NCI-H2107 (cell line): Measurements from ENCODE around the gene PCDHGA5.
"Not testable (repeated sequence)": the region's sequence is repeated elsewhere in the genome, so short reads cannot be mapped to it uniquely, and the experiment has no call there.

Experiments
- DNase-seq: peaks from one replicate; lab custom pipeline; 2025; lab: John Stamatoyannopoulos, UW

PCDHGA5 gene

GRCh38 chr5:141363952-141364660 is at the start of gene PCDHGA5:
Gene PCDHGA5 (plus strand): TSS chr5:141364162. CDS start chr5:141364331, 169 bp downstream.
- DNase-seq: no peak

DNA sequence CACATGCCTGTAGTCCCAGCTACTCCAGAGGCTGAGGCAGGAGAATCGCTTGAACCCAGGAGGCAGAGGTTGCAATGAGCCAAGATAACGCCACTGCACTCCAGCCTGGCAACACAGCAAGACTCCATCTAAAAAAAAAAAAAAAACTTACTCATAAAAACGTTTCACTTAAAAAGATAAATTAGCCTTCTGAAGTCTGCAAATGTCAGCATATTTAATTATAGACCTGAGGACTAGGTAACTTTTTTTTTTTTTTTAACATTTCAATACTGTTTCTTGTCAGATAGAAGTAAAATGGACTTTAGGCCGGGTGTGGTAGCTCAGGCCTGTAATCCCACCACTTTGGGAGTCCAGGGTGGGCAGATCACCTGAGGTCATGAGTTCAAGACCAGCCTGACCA is 47.0 kb upstream of the PCDHGA5 start:
- not testable (repeated sequence) for DNase-seq

DNA sequence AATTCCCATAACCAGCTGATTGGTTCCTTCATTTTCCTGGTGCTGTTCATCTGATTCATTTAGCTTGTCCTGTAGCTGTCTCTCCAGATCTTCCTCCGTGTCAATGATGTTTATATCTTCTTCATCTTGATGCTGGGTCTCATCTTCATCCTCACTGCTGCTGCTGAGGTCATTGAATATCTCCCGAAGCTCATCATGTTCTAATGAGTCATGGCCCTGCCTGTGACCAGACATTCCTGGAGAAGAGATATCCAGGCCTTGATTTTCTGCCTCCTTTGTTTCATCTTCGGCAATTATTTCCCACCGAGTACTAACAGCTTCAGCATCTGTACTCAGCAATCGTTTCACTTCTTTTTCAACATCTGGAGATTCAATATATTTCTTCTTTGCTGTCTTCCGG is 44.8 kb upstream of the PCDHGA5 start:
- DNase-seq: no peak

- DNase-seq: no peak
Measured at GRCh38 chr5:141319699-141320098, 44.3 kb upstream of the PCDHGA5 start.

GRCh38 chr5:141320225-141321169 is 43.5 kb upstream of the PCDHGA5 start, which contains the start of gene TAF7:
Gene TAF7 (minus strand): TSS chr5:141320784. CDS start chr5:141320044, 740 bp downstream.
- DNase-seq: peak; percentile 57

- DNase-seq: no peak
Measured at GRCh38 chr5:141322261-141322660, 41.7 kb upstream of the PCDHGA5 start.

- DNase-seq: no peak
Measured at GRCh38 chr5:141326088-141326854, 37.7 kb upstream of the PCDHGA5 start.

DNA sequence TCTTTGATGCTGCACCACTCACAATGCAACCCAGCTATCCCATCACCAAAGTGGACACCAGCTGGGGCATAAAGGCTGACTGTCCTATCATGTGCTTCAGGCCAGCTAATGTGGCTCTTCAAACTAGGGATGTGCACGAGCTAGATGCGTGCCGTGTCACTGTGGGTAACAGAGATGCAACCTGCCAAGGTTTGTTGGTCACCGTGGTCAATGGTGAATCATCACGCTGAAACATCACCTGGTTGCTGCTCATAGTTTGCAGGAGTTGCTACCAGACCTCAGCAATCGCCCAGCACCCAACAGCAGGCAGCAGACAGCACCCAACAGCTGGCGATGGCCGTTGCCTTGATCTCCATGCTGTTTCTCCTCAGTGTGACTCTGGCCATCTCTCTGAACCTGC is 35.7 kb upstream of the PCDHGA5 start:
- no peak for DNase-seq

DNA sequence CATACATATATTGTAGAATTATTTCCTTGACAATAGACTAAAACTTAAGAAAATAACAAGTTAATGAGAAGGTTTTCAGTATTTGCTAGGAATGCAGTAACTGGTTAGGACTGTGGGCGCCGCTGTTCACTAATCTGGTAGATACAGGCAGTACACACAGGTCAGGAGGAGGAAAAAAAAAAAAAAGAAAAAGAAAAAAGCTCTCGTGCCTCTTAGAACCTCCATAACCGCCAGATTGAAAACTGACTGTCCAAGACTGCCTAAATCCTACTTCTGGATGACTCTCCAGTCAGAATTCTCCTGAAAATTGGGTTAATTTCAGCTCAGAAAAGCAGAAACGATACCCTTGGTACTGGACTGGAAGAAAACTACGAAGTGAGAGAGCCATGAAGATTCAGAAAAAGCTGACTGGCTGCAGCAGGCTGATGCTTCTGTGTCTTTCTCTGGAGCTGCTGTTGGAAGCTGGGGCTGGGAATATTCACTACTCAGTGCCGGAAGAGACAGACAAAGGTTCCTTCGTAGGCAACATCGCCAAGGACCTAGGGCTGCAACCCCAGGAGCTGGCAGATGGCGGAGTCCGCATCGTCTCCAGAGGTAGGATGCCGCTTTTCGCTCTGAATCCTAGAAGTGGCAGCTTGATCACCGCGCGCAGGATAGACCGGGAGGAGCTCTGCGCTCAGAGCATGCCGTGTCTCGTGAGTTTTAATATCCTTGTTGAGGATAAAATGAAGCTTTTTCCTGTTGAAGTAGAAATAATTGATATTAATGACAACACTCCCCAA is 33.5 kb upstream of the PCDHGA5 start, which contains the start of gene PCDHGA1:
PCDHGA1 (plus strand) TSS at position 216 of the 782 bp plus-strand sequence.
- DNase-seq: no peak

GRCh38 chr5:141332571-141332970 is 31.4 kb upstream of the PCDHGA5 start:
- not testable (repeated sequence) for DNase-seq

GRCh38 chr5:141338538-141339306 is 25.2 kb upstream of the PCDHGA5 start, which contains the start of gene PCDHGA2:
Gene PCDHGA2 (plus strand): TSS chr5:141338760.
- no peak for DNase-seq

GRCh38 chr5:141340781-141341354 is 23.1 kb upstream of the PCDHGA5 start:
- DNase-seq: not testable (repeated sequence)

DNA sequence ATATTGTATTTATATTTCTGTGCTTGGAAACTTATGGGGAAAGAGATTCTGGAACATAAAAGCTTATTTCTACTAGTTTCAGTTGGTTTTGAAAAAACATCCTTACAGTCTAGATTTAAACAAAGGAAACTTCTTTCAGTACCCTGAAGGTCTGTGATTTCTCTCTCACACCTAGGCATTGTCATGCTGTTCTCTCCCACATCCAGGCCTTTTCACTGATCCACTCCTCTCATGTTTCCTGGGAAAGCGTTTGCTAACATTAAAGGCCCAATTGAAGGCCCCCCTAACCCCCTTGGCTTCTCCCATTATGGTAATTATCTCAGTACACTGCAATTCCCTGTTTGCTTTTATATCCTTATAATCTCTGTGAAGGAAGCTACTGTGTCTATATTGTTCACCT is 21.2 kb upstream of the PCDHGA5 start:
- DNase-seq: no peak

DNA sequence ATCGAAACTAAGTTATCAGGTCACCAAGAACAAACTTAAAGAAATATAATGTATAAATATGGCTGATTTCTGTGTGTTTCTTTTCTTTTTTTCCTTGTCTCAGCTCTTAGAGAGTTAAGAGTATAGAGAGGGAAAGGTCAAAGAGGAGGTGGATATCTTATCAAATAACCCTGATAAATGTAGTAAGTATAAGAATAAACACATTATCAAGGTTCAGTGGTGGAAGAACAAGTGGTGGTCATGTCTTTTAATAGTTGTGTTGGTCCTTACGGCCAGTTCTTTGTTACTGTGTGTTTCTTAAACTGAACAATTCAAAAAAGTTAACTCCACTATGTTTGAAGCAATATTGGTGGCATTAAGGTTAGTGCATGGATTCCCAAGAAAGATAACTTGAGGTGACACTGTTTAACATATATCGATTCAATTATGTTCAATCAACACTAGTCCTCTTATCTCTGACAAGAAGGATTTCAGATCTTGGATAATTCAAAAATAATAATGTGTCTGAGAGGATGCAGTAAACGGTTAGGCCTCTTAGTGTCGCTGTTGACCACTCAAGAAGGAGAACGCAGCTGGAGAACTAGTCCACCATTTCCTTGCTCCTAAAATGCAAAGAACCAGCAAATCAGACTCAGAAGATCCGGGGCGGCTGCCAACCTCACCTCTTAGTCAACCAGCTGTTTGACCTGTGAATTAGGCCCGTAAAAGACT is 20.6 kb upstream of the PCDHGA5 start, which contains the start of gene PCDHGA3:
PCDHGA3 (plus strand) TSS at position 588 of the 711 bp plus-strand sequence. CDS start 205 bp downstream, outside the sequence.
- DNase-seq: no peak

DNA sequence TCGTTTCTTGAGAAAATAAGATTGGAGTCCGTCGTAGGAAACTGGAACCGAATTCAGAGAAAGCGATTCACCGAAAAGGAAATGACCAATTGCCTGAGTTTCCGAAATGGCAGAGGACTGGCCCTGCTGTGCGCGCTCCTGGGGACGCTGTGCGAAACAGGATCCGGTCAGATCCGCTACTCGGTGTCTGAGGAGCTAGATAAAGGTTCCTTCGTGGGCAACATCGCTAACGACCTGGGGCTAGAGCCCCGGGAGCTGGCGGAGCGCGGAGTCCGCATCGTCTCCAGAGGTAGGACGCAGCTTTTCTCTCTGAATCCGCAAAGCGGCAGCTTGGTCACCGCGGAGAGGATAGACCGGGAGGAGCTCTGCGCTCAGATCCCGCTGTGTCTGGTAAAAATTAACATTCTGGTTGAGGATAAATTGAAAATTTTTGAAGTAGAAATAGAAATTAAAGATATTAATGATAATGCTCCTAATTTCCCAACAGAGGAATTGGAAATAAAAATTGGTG is 20.0 kb upstream of the PCDHGA5 start:
- no peak for DNase-seq

DNA sequence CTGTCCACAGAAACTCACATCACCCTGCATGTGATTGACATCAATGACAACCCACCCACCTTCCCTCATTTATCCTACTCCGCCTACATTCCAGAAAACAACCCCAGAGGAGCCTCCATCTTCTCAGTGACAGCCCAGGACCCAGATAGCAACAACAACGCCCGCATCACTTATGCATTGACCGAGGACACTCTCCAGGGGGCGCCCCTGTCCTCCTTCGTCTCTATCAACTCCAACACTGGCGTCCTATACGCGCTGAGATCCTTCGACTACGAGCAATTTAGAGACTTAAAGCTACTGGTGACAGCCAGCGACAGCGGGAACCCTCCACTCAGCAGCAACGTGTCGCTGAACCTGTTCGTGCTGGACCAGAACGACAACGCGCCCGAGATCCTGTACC is 18.6 kb upstream of the PCDHGA5 start:
- DNase-seq: no peak

DNA sequence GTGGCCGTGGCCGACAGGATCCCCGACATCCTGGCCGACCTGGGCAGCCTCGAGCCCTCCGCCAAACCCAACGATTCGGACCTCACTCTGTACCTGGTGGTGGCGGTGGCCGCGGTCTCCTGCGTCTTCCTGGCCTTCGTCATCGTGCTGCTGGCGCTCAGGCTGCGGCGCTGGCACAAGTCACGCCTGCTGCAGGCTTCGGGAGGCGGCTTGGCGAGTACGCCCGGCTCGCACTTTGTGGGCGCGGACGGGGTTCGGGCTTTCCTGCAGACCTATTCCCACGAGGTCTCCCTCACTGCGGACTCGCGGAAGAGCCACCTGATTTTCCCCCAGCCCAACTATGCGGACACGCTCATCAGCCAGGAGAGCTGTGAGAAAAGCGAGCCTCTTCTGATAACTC is 17.9 kb upstream of the PCDHGA5 start:
- not testable (repeated sequence) for DNase-seq

DNA sequence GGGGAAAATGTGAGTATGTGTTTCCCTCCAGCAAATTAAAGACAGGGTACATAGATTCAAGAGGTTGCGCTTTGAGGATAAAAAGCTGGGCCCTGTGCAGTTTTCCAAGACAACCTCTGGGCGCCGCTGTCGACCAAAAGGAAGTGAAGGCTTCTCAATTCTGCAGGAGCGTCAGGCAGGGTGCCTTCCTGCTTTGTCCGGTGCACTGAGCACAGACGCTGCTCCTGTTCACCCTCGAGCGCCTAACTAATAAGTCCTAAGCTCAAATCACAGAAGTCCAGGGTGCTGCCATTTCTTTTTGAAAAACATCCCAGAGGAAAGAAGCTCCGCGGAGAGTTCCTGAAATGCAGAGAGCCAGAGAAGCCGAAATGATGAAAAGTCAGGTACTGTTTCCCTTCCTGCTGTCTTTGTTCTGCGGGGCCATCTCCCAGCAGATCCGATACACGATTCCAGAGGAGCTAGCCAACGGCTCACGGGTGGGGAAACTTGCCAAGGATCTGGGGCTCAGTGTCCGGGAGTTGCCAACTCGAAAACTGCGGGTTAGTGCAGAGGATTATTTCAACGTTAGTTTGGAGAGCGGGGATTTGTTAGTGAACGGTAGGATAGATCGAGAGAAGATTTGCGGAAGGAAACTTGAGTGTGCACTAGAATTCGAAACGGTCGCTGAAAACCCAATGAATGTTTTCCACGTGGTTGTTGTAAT is 13.9 kb upstream of the PCDHGA5 start, which contains the start of gene PCDHGB1:
PCDHGB1 (plus strand) TSS at position 183 of the 703 bp plus-strand sequence; CDS start at position 345, 162 bp downstream.
- no peak for DNase-seq
